ENCODE data around the gene ZFYVE28.
"Not testable (repeated sequence)": the region's sequence is repeated elsewhere in the genome, so short reads cannot be mapped to it uniquely, and the experiment has no call there.

The ZFYVE28 gene

DNA sequence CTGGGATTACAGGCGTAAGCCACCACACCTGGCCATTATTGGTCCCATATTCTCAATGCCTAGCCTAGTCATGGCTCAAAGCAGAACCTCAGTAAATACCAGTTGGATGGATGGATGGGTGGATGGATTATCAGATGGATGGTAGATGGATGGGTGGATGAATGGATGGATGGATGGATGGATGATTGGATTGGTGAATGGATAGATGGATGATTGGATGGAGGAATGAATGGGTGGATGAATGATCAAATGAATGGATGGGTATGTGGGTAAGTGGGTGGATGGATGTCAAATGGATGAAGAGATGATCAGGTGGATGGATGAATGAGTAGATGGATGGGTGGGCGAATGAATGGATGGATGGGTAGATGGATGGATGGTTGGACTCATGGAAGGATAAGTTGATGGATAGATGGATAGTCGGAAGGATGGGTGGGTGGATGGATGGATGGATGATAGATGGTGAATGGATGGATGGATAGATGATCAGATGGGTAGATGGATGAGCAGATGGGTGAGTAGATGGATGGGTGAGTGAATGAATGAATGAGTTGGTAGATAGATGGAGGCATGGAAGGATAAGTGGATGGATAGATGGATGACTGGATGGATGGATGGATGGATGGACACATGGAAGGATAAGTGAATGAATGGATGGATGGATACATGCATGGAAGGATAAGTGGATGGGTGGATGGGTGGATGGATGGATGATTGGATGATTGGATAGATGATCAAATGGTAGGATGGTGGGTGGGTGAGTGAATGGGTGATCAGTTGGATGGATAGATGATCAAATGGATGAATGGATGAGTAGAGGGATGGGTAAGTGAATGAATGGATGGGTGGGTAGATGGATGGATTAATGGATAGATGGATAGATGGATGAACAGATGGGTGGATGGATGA lies 28.5 kb upstream of the ZFYVE28 start:
- DNase-seq: no peak

DNA sequence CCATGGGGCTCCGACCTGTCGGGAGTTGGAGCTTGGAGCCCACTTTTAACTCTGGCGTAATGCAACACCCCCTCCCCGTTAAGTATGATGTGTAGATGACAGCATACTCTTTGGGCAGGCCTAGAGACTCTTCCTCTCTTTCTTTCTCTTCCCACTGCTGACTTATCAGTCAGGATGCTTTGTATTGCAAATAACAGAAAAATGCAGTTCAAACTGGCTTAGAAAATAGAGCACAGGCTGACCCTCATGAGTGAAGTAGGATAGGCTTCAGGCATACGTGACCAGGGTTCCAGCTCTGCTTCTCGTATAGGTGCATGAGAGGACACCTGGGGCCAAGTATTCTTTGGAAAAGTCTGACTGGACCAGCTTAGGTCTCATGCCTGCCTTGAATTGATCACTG lies 27.1 kb upstream of the ZFYVE28 start:
- DNase-seq: no peak

- DNase-seq: no peak
Observed at GRCh38 chr4:2445130-2445529, 26.7 kb upstream of the ZFYVE28 start.

DNA sequence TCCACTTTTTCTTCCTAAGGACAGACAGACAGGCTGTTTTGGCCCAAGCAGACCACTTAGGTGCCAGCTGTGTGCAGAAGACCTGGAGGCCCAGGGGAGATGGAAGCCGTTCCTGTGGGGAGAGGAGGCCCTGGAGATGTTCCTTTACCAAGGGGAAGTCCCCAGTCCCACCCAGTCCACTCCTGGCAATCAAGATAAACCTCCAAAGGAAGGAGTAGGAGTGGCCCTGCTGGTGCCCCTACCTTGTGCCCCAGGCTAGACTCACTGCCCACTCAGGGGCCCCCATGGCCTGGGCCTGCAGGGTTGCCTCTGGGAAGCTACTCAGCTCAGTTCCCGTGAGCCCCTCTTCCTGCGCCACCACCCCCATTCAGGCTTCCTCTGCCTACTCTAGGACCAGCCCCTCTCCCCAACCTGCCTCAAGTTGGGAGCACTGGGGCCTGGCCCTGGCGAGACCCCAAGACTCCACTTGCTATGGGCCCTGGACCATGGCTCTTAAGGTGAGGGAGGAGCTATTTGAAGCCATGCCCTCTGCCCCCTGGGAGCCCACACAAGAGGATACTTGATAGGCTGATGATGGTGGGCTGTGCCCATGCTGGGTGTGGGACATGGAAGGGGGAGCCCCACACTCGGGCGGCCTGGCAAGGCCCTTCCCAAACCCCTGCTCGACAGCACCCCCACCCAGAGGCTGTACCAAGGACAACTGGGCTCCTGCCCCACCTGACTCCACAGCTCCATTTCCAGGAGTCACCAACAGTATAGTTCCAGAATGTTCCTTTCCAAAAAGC lies 25.7 kb upstream of the ZFYVE28 start:
- DNase-seq: no peak

DNA sequence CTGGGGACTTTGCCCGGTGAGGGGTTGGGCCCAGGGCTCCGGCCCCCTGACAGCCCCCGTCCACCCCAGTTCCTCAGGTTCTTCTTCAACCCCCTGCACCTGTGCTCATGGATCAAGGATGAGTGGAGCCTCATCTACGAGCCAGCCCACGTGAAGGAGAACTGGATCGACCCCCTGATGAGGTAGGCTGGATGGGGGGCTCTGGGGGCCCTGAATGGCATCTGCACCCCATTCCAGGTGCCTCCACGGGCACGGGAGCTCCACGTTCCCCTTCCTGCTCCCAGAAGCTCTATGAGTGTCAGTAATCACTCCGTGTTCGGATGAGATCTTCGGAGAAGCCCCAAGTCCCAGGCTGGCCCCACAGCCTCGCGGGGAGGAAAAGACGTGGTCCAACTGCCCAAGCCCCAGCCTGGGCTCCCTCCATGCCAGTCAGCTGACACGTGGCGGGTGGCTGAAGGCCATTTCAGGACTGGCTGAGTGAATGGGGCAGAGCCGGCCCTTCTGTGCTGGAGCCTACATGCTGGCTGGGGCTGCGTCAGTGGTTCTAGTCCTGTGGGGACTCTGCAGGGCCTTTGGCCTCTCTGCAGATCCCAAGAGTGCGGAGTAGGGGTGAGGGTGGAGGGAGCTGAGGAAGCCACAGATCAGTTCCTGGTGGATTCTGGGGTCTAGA lies 24.8 kb upstream of the ZFYVE28 start:
- DNase-seq: no peak

DNA sequence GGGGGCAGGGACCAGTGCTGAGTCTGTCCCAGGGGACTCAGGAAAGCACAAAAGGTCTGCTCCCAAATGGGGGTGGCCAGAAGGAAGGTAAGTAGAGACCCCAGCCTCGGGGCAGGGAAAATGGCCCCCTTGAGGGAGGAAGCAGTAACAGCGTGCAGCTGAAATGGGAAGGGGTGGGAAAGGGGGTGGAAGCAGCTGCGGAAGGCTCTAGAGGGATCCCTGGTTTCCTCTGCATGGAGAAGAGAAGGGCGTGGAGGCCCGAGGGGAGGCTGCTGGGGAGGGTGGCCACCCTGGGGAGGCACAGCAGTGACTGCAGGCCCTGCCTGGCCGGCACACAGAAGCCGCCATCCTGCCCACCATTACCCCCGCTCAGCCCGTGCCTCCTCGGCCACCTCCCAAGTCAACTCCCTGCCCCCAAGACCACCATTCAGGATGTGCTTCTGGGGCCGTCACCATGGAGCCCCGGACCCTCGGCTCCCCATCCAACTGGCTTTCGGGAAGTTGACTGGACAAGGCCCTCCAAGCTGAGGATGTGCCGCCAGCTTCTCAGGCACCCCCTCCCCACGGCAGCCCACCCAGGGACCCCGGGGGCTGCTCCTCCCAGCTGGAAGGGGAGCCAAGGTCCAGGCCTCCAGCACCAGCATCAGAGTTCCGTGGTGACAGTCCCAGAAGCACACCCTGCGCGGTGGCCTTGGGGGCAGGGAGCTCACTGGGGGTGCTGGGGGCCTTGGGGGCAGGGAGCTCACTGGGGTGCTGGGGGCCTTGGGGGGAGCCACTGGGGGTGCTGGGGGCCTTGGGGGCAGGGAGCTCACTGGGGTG lies 23.9 kb upstream of the ZFYVE28 start:
- DNase-seq: no peak

GRCh38 chr4:2441393-2442174 lies 23.1 kb upstream of the ZFYVE28 start:
- DNase-seq: no peak

- no peak for DNase-seq
Observed at GRCh38 chr4:2438822-2439718, 20.6 kb upstream of the ZFYVE28 start.

- no peak for DNase-seq
Observed at GRCh38 chr4:2437475-2438215, 19.2 kb upstream of the ZFYVE28 start.

- DNase-seq: no peak
Observed at GRCh38 chr4:2436761-2437474, 18.5 kb upstream of the ZFYVE28 start.

- DNase-seq: no peak
Observed at GRCh38 chr4:2436301-2436700, 17.9 kb upstream of the ZFYVE28 start.

DNA sequence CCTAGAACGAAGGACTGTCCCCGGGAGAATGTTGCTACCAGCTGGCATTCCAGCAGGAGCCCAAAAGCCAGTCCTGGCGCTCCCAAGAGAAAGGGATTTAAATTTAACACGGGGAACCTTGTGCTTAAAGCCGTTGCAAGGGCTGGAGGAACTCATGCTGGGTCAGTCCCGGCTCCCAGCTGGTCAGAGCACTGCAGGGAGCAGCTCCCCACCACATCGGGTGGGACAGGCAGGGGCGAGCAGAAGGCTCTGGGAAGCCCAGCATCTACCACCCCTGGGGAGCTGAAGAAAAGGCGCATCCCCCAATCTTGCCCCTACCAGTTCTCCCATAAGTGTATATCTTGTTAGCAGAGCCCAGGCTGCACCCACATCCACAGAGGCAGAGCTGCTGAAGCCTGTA lies 16.0 kb upstream of the ZFYVE28 start:
- no peak for DNase-seq

GRCh38 chr4:2433609-2434350 lies 15.3 kb upstream of the ZFYVE28 start:
- no peak for DNase-seq

DNA sequence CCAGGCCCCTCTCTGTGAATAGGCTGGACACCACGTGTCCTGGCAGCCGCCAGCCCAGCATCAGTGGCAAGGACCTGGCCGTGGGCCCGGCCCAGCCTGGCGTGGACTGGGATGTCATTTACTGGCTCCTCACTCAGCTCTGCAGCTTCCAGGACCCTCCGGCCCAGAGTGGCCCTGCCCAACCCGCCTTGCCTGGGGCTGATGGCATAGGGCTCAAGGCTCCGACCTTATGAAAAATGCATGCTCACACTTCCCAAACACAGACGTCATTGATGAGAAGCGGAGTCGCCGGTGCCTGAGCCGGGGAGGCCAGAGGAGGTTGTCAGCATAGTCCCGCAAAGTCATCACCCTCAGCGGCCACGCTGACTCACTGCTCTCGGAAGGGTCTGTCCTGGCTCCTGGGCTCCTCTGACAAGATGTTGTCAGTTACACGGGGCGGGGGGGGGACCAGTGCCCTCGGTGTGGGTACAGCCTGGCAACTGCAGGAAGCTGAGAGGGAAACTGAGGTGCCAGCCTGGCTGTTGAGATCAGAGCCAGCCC lies 14.6 kb upstream of the ZFYVE28 start:
- no peak for DNase-seq

DNA sequence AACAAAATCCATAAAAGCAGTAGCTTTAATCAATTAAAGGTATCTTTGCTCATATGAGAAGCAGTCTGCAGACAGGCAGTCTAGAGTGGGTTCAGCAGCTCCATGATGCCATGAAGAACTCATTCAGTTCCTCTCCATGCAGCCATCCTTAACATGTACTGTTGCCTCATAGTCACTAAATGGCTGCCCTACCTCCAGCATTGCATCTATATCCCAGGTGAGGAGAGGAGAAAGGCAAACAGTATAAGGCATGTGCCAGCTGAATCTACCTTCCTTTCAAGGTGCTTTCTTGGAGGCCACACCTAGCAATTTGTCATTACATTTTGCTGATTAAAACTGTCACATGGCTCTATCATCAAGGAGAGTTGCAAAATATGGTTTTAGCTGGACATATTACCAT lies 13.6 kb upstream of the ZFYVE28 start:
- DNase-seq: no peak

DNA sequence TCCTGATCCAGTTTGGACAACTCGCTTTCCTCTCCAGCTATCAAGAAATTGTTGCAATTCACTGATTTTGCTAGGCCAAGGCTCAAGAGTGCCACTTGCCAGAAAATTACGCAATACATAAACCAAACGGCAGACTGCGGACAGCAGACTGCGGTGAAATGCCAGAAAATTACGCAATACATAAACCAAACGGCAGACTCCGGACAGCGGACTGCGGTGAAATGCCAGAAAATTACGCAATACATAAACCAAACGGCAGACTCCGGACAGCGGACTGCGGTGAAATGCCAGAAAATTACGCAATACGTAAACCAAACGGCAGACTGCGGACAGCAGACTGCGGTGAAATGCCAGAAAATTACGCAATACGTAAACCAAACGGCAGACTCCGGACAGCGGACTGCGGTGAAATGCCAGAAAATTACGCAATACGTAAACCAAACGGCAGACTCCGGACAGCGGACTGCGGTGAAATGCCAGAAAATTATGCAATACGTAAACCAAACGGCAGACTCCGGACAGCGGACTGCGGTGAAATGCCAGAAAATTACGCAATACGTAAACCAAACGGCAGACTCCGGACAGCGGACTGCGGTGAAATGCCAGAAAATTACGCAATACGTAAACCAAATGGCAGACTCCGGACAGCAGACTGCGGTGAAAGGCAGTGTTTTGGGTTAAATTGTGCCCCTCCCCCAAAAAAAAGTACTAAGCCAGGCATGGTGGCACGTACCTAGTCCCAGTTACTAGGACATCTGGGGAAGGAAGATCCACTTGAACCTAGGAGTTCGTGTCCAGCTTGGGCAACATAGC lies 11.7 kb upstream of the ZFYVE28 start:
- DNase-seq: not testable (repeated sequence)

- no peak for DNase-seq
Observed at GRCh38 chr4:2428496-2429213, 10.2 kb upstream of the ZFYVE28 start.

Measured in NCI-H2171 (cell line).